Prostate gland (tissue), 2 donors: ENCODE results near the gene ONECUT3. TPM values are rescaled to one million over a fixed set of nuclear protein-coding genes. Genes with fewer than 3 reads are reported as not detected.

ENCODE experiments used
- DNase-seq: peaks from one replicate; pipeline ENCODE4 v3.0.0-alpha.2; 2019; ENCODE audit warnings: low spot score
- H3K27ac ChIP-seq, 2 donors: fragments of 200-600 bp; sonication (generic); 2 replicates each; pipeline ENCODE4 v1.5.1; 2017 to 2019
- H3K27me3 ChIP-seq: fragments of 200-600 bp; sonication (generic); replicated peaks from 2 replicates; pipeline ENCODE4 v1.5.1; 2019; ENCODE audit not compliant: insufficient read depth
- H3K36me3 ChIP-seq, 2 donors: fragments of 200-600 bp; sonication (generic); 1 replicate in 1 of 2; 2 replicates in 1 of 2; pipeline versions ENCODE4 v1.5.1 to v1.8.1; 2017 to 2019
- H3K4me1 ChIP-seq: fragments of 200-600 bp; sonication (generic); replicated peaks from 2 replicates; pipeline ENCODE4 v1.5.1; 2019
- H3K4me3 ChIP-seq, 2 donors: fragments of 200-600 bp; sonication (generic); 2 replicates each; pipeline ENCODE4 v1.5.1; 2017 to 2019
- H3K9me3 ChIP-seq: fragments of 200-600 bp; sonication (generic); 2 replicates; pipeline ENCODE4 v1.5.1; 2017
- POLR2A ChIP-seq: fragments of 450-650 bp; IDR thresholded peaks from one replicate; pipeline ENCODE4 v1.6.1; 2016; ENCODE audit warnings: antibody characterized with exemption, mild to moderate bottlenecking
- POLR2AphosphoS5 ChIP-seq: sonication (generic); formaldehyde crosslinking; IDR thresholded peaks from one replicate; pipeline ENCODE4 v1.6.1; 2017; ENCODE audit warnings: antibody characterized with exemption
- WGBS: methylation state at CpG from one replicate; pipeline ENCODE4 v1.1.5; 2018; 5-methylcytosine and 5-hydroxymethylcytosine counted together
- intact Hi-C: fragments of 100-400 bp; cut with DNase I; formaldehyde crosslinking; loops from one replicate; pipeline ENCODE4 v1.14.2; 2022
- total RNA-seq, 2 donors: library from RNA; depleted of rRNA; stranded (reverse); fragments of >200 nt; gene quantifications; one replicate each; pipeline ENCODE4 v1.1.0, GENCODE V29; 2016
- TF ChIP-seq, protein P1 (sequence below), 4 experiments: fragments of 200-600 bp in 2 of 4; fragments of 450-650 bp in 2 of 4; sonication (generic) in 2 of 4; IDR thresholded peaks; 1 replicate in 3 of 4; 2 replicates in 1 of 4; pipeline ENCODE4 v1.5.1; 2016 to 2019; ENCODE audit warnings: antibody characterized with exemption in 4 of 4, mild to moderate bottlenecking in 2 of 4, moderate library complexity in 2 of 4

Gene ONECUT3
- total RNA-seq, 2 donors from 2014 or later: not detected

DNA sequence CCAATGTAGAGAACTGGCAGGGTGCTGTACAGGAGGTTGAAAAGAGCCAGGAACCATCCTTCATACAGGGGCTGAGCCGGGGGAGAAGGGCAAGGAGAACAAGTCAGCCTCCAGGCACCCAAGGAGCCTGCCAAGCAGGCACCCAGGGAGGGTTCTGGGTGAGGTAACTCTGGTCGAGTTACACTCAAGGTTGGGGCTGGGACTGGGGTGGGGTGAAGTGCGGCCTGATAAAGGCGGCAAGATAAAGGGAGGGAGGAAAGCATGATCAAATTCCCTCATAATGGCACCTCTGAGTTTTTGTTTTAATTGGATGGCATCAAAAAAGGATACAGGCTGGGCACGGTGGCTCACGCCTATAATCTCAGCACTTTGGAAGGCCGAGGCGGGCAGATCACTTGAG, 33.8 kb downstream of the ONECUT3 start:
- Histone ChIP-seq H3K4me1 (no peaks in the 10 kb centered on the region), H3K9me3 (no peaks in the 10 kb centered on the region), H3K36me3 (no peaks in the 10 kb centered on the region), H3K4me3 (no peak overlapping the region), H3K27me3 (peaks cover 7% of the 10 kb centered on the region), H3K27ac (no peak overlapping the region)
- 59% methylated on average over 8 of the region's 8 CpGs for WGBS
- DNase-seq: no peak
- TF ChIP-seq POLR2AphosphoS5 (no peak), POLR2A (no peak)
- TF ChIP-seq, protein P1, sequence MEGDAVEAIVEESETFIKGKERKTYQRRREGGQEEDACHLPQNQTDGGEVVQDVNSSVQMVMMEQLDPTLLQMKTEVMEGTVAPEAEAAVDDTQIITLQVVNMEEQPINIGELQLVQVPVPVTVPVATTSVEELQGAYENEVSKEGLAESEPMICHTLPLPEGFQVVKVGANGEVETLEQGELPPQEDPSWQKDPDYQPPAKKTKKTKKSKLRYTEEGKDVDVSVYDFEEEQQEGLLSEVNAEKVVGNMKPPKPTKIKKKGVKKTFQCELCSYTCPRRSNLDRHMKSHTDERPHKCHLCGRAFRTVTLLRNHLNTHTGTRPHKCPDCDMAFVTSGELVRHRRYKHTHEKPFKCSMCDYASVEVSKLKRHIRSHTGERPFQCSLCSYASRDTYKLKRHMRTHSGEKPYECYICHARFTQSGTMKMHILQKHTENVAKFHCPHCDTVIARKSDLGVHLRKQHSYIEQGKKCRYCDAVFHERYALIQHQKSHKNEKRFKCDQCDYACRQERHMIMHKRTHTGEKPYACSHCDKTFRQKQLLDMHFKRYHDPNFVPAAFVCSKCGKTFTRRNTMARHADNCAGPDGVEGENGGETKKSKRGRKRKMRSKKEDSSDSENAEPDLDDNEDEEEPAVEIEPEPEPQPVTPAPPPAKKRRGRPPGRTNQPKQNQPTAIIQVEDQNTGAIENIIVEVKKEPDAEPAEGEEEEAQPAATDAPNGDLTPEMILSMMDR (IDR thresholded peaks at IDR 0.05): no peak
- intact Hi-C loops: no loop called here

DNA sequence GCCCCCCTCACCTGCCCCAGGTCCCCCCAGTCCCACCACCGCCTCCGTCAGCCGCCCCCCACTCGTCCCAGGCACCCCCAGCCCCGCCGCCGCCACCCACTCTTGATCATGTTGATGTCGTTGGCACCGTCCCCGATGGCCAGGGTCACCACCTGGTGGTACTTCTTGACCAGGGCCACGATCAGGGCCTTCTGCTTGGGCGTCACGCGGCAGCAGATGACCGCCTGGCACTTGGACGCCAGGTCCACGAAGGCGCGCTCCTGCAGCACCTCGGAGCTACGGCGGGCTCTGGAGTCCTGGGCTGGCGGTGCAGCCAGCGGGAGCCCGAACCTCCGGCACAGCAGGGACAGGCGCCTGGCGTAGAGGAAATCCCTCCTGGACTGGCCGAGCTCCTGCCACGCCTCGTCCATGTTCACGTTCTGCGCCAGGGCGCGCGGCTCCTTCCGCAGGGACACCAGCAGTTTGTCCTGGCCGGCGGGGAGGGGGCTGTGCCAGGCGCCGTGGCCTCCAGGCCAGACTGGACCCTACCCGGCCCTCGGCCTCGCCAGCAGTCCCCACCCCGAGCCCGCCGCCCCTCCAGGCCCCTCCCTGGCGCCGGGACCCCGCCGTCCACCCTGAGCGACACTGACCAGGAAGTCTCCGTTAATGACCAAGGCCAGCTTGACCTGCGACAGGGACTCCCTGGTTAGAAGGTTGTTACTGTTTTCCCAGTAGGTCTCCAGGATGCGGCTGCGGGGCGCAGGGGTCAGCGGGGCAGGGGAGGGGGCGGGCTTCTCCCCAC, 36.1 kb downstream of the ONECUT3 start:
- Histone ChIP-seq H3K4me1 (no peaks in the 10 kb centered on the region), H3K27me3 (peaks cover 7% of the 10 kb centered on the region), H3K27ac (no peak overlapping the region), H3K4me3 (no peak overlapping the region), H3K9me3 (no peaks in the 10 kb centered on the region), H3K36me3 (no peaks in the 10 kb centered on the region)
- no peak for TF ChIP-seq POLR2AphosphoS5
- TF ChIP-seq, protein P1 (IDR thresholded peaks at IDR 0.05): no peak
- TF ChIP-seq POLR2A: no peak
- intact Hi-C loops: loop anchor here (10.0 kb wide), 1 partner anchor 115 kb away; no protein-coding TSS in a partner anchor
- DNase-seq: no peak
- 15% methylated on average over 55 of the region's 59 CpGs for WGBS

DNA sequence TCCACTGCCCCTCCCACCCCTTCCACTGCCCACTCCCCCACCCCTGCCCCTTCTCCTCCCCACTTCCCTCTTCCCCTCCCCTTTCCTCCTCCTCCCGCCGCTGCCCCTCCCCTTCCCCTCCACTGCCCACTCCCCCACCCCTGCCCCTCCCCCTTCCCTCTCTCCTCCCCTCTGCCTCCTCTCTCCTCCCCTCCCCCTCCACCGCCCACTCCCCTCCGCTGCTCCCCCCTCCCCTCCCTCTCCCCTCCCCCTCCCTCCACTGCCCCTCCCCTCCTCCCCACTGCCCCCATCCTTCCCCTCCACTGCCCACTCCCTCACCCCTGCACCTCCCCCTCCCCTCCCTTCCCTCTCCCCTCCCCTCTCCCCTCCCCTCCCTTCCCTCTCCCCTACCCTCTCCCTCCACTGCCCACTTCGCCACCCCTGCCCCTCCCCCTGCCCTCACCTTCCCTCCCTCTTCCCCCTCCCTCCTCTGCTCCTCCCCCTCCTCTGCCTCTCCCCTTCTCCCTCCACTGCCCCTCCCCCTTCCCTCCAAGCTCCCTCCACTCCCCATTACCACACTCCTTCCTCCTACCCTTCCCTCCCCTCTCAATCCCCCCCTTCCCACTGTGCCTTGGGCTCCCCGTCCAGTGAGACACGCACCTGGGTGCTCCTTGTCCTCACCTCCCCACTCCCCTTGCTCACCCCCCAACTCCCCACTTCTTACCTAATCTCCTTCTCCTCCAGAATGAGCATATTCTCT, 36.9 kb downstream of the ONECUT3 start:
- H3K9me3 ChIP-seq: no peaks in the 10 kb centered on the region
- no peak overlapping the region for H3K27ac ChIP-seq
- H3K4me3 ChIP-seq: no peak overlapping the region
- 26% methylated on average over 2 of the region's 7 CpGs for WGBS
- no peak for DNase-seq
- TF ChIP-seq POLR2AphosphoS5 (no peak), POLR2A (no peak)
- TF ChIP-seq, protein P1 (IDR thresholded peaks at IDR 0.05): no peak
- peaks cover 7% of the 10 kb centered on the region for H3K27me3 ChIP-seq
- H3K4me1 ChIP-seq: no peaks in the 10 kb centered on the region
- intact Hi-C loops: loop anchor here (10.0 kb wide), 1 partner anchor 115 kb away; no protein-coding TSS in a partner anchor
- no peaks in the 10 kb centered on the region for H3K36me3 ChIP-seq

DNA sequence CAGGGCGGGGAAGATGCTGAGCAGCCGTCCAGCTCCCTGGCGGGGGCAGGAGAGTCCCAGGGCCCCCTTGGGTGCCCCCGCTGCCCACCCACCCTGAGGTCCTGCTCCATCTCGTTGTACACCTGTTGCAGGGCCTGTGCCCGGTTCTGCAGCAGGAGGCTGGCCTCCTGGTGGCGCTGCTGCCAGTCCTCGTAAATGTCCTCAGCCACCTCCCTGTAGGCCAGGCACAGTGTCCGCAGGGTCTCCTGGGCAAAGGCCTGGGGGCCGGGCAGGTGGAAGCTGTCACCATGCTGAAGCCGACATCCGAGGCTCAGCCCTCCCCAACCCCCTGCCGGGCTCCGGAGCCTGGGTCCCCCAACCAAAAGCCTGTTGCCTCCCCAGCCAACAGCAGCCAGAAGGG, 38.6 kb downstream of the ONECUT3 start:
- Histone ChIP-seq H3K27me3 (peaks cover 7% of the 10 kb centered on the region), H3K36me3 (no peaks in the 10 kb centered on the region), H3K4me1 (no peaks in the 10 kb centered on the region), H3K9me3 (no peaks in the 10 kb centered on the region), H3K4me3 (no peak overlapping the region), H3K27ac (no peak overlapping the region)
- 69% methylated on average over 14 of the region's 14 CpGs for WGBS
- intact Hi-C loops: loop anchor here (10.0 kb wide), 1 partner anchor 117 kb away; no protein-coding TSS in a partner anchor
- TF ChIP-seq POLR2A (no peak), POLR2AphosphoS5 (no peak)
- TF ChIP-seq, protein P1 (IDR thresholded peaks at IDR 0.05): no peak
- no peak for DNase-seq
